Measurements from ENCODE around the gene DPH6.

- TF ChIP-seq ZNF70 (CRISPR knock-in tag; IDR thresholded peaks at IDR 0.05) = no peak
- no peak for TF ChIP-seq ARNTL (CRISPR knock-in tag; IDR thresholded peaks at IDR 0.05; ENCODE audit: borderline replicate concordance, low read depth)
- no peak for TF ChIP-seq CSRNP3 (CRISPR knock-in tag; IDR thresholded peaks at IDR 0.05)
- no peak for TF ChIP-seq CSDC2 (CRISPR knock-in tag; IDR thresholded peaks at IDR 0.05)
- no peak for TF ChIP-seq GLIS3 (CRISPR knock-in tag; IDR thresholded peaks at IDR 0.05)
- TF ChIP-seq PPARA (CRISPR knock-in tag; IDR thresholded peaks at IDR 0.05; ENCODE audit: borderline replicate concordance) = no peak
These were observed 118.5 kb downstream of the DPH6 start for GRCh38 chr15:35427496-35427895.
